Embryonic facial prominence (tissue), 1 donor: Measurements from ENCODE around the gene ZSWIM8.
A peak's percentile ranks its signal among the peaks of the same experiment; 100 is the strongest.
"Not testable (repeated sequence)": the region's sequence is repeated elsewhere in the genome, so short reads cannot be mapped to it uniquely, and the experiment has no call there.

ENCODE experiments used
- DNase-seq: peaks from one replicate; pipeline ENCODE4 v3.0.0-alpha.2; 2016; ENCODE audit errors: extremely low spot score

Gene ZSWIM8

GRCh38 chr10:73785211-73785720 is at the start of gene ZSWIM8:
Gene ZSWIM8, plus strand, starts transcription at chr10:73785606. Its CDS starts 273 bp downstream, at chr10:73785879.
- peak; percentile 91 for DNase-seq

- DNase-seq, result not testable (repeated sequence)
Observed at GRCh38 chr10:73740501-73741254, 44.7 kb upstream of the ZSWIM8 start.

- no peak for DNase-seq
Observed at GRCh38 chr10:73742454-73742734, 43.0 kb upstream of the ZSWIM8 start.

- no peak for DNase-seq
Observed at GRCh38 chr10:73743327-73743904, 42.0 kb upstream of the ZSWIM8 start.

GRCh38 chr10:73743905-73744663 is 41.3 kb upstream of the ZSWIM8 start, which contains the start of gene SEC24C:
Gene SEC24C, plus strand, starts transcription at chr10:73744372. Its CDS starts 2,461 bp downstream, at chr10:73746833.
- peak; percentile 96 for DNase-seq

GRCh38 chr10:73744664-73744975 is 40.8 kb upstream of the ZSWIM8 start:
- DNase-seq, result peak; percentile 43

- DNase-seq, result no peak
Observed at GRCh38 chr10:73746721-73747120, 38.7 kb upstream of the ZSWIM8 start.

GRCh38 chr10:73750819-73751218 is 34.6 kb upstream of the ZSWIM8 start:
- no peak for DNase-seq

- no peak for DNase-seq
Observed at GRCh38 chr10:73756183-73756582, 29.2 kb upstream of the ZSWIM8 start.

GRCh38 chr10:73758704-73759511 is 26.5 kb upstream of the ZSWIM8 start:
- no peak for DNase-seq

GRCh38 chr10:73759512-73760115 is 25.8 kb upstream of the ZSWIM8 start:
- DNase-seq, result no peak

GRCh38 chr10:73761781-73762180 is 23.6 kb upstream of the ZSWIM8 start:
- DNase-seq, result no peak

GRCh38 chr10:73762915-73763314 is 22.5 kb upstream of the ZSWIM8 start:
- no peak for DNase-seq

- no peak for DNase-seq
Observed at GRCh38 chr10:73763343-73763742, 22.1 kb upstream of the ZSWIM8 start.

- no peak for DNase-seq
Observed at GRCh38 chr10:73765066-73765465, 20.3 kb upstream of the ZSWIM8 start.

- DNase-seq, result no peak
Observed at GRCh38 chr10:73768881-73769280, 16.5 kb upstream of the ZSWIM8 start.

GRCh38 chr10:73769396-73769795 is 16.0 kb upstream of the ZSWIM8 start:
- no peak for DNase-seq

- DNase-seq, result no peak
Observed at GRCh38 chr10:73771722-73772280, 13.6 kb upstream of the ZSWIM8 start.

GRCh38 chr10:73772281-73773151 is 12.9 kb upstream of the ZSWIM8 start:
- DNase-seq, result peak; percentile 60
